Pons (tissue), 1 donor: ENCODE results near the gene STAC.

ENCODE experiments used
- DNase-seq: peaks from one replicate; pipeline ENCODE4 v3.0.0-alpha.2; 2016; ENCODE audit warnings: low spot score

Gene STAC, protein sequence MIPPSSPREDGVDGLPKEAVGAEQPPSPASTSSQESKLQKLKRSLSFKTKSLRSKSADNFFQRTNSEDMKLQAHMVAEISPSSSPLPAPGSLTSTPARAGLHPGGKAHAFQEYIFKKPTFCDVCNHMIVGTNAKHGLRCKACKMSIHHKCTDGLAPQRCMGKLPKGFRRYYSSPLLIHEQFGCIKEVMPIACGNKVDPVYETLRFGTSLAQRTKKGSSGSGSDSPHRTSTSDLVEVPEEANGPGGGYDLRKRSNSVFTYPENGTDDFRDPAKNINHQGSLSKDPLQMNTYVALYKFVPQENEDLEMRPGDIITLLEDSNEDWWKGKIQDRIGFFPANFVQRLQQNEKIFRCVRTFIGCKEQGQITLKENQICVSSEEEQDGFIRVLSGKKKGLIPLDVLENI

DNA sequence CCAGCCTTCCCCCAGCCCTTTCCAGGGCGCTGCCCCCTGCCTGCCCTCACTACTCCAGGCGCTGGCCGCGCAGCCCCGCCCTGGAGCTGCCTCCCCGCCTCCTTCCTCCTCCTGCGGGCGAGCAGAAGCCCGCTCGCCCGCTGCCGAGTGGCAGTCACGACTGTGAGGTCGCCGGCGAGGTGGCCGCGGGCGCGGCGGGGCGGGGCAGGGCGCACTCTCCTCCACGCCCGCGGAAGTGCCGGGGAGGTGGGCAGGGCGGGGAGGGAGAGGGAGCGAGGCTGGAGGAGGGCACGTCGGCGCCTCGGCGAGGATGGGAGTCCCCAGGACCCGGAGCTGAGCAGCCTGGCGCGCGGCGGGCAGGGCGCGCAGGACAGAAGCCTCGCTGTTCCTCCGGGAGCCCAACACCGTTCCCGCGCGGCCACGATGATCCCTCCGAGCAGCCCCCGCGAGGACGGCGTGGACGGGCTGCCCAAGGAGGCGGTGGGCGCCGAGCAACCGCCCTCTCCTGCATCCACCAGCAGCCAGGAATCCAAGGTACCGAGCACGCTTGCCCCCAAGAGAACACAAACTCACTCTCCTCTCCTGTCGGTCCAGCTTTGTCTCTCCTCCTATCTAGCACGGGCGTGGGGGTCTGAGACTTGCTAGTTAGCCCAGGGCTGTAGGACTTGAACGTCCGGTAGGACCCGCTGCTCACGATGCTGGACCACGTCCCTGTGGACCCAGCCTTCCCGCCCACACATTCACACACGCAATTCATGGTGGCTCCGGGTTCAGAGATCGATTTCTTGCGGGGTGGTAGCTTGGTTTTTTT lies at the start of gene STAC:
TSS of gene STAC (plus strand) at position 284 of the 811 bp plus-strand sequence. CDS start at position 424, 140 bp downstream.
- no peak for DNase-seq

DNA sequence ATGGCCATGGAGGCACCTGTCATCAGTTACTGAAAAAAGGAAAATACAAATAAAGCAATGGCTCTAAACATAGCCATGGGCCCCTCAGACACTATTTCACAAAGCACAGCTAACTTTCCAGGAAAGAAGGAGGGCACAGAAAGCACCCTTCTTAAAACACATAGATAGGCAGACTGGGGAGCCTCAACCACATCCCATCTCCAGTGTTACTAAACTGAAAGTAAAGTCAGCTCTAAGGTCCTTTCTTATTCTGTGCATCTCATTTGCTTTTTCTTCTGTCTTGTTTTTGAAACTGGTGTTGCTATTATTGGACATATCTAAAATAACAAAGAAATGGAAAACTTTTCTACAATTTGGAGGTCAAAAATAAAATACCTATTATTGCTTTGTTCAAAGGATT lies 48.2 kb upstream of the STAC start:
- DNase-seq: no peak

GRCh38 chr3:36362216-36362615 lies 18.1 kb upstream of the STAC start:
- no peak for DNase-seq

DNA sequence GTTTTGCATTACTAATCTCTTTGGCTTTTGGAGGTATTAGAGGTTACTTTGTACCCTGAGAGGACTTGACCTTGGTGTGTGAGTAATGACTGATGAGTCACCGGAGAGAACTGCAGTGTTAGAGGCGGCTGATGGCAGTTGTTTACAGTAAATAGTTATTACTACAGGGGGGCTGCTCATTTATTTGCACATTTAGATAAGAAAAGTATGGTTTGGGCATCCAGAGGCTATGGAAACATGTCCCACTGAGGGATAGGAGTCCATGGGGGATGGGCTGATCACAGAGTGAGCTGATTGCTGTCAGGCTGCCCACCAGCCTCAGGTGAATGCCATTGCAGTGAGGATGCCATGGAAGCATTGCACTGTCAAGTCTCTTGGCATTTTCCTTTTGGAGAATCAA lies 17.3 kb upstream of the STAC start:
- DNase-seq: no peak

DNA sequence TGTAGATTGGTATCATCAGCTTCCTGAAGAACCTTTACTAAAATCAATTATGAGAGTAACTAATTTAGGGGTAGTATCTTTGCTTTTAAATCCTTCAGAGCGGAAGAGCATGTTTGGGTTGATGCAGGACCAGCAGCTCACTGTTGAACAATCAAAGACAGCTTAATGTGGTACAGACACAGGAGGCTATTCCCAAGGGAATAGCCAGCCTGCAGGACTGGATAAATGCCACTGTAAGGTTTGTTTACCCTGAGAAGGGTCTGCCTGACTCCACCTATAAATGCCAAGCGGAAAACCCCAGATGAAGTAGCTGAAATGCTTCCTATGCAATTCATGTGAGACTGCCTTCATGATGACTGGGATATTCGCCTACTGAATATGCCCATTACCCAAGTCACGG lies 16.0 kb upstream of the STAC start:
- DNase-seq: no peak

GRCh38 chr3:36365829-36366228 lies 14.5 kb upstream of the STAC start:
- DNase-seq: no peak

DNA sequence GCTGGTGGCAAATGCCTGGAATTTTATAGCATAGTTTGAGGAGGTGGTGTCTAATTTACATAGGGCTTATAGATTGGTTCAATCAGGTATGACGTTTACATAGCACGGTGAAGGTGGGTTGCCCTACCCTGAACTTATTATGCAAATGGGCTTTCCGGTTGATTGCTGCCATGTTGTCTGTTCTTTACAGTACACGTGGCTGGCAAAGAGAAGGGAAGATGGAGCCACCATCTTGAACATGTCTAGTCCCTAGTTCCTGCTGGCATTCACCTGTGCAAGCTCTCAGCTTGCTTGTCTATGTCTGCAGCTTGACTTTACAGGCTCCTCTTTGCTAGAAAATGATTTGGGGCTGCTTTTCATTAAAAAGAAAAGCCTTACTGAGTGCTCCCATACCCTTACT lies 14.0 kb upstream of the STAC start:
- DNase-seq: no peak

GRCh38 chr3:36367912-36368573 lies 12.3 kb upstream of the STAC start:
- DNase-seq: no peak

- DNase-seq: no peak
These were observed 7.8 kb upstream of the STAC start for GRCh38 chr3:36372534-36372935.

DNA sequence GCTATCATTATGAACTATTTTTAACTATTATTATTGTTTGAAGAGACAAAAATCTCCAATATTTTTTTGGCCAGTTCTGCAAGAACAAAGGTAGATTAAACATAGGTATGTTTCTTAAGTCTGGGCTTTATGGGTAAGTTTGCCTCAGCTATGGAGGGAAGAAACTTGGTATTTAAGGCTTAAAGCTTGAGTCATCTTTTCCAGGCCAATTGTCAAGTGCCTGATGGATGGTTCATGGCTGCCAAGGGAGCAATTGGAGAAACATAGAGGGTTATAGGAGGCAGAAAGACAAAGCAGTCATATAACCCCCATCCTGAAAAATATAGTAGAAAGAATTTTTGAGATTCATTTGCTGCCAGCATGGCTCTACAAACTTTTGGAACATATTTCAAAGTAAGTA lies 7.2 kb upstream of the STAC start:
- DNase-seq: no peak

DNA sequence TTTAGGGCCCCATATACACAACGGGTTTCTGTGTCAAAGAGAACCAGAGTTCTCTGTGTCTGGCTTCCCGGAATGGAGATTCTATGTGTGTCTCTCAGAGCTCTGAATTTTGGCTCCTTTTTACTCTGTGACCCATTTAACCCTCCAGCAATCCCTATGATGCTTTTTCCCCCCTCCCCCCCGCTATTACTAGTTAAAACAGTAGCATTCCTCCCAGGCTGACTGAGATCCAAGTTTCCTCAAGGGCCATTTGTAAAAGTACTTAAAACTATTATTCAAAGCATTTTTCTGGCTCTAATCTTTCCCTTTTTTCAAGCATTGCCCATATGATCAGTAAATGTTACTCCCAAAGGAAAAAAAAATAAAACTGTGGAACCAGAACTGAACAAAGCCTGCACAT lies 6.6 kb upstream of the STAC start:
- no peak for DNase-seq

- DNase-seq: no peak
These were observed 458 bp upstream of the STAC start for GRCh38 chr3:36379872-36380220.

GRCh38 chr3:36381311-36381956 lies 1.1 kb downstream of the STAC start:
- no peak for DNase-seq

DNA sequence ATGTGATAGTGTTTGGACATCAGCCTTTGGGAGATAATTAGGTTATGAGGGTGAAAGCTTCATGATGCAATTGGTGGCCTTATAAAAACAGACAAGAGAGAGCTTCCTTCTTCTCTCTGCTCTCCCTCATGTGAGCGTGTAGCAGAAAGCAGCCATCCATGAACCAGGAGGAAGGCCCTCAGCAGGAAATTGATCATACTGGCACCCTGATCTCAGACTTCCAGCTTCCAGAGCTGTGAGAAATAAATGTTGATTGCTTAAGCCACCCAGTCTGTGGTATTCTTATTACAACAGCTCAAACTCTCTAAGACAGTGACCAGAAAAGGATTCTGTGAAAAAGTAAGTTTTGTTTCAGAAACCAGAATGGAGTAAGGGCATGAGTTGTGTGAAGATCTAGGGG lies 13.3 kb downstream of the STAC start:
- no peak for DNase-seq

DNA sequence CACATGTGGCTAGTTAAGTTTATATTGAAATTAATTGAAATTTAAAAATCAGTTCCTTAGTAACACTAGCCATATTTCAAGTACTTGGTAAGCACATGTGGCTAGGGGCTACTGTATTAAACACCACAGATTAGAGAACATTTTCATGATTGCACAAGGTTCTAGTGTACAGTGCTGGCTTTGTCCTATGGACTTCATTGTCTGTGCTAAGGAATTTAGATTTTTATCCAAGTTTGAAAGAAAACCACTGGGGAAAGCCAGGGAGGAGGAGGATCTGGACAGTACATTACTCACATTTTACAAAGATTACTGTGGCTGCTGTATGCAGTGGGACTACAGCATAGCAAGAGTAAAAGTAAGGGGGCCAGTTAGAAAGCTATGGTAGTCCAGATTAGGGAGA lies 13.9 kb downstream of the STAC start:
- no peak for DNase-seq

DNA sequence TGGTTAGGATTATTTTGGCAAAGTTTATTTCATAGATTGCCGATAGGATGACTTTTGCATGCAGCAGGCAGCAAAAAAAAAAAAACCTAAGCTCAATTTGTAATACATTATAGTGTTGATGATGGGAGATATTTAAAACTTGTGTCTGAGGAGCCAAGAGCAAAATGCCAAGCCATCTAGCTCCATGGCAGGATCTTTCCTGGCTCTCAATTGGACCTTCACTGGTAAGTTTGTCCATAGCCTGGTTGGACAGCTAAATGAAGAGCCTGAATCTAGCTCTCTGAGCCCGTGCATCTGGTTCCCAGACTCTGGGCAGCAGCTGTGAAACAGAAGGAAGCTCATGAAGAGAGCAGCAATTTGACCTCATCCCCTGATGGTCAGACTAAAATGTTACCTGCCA lies 17.5 kb downstream of the STAC start:
- DNase-seq: no peak

- no peak for DNase-seq
These were observed 19.6 kb downstream of the STAC start for GRCh38 chr3:36399933-36400332.

GRCh38 chr3:36401056-36401455 lies 20.8 kb downstream of the STAC start:
- no peak for DNase-seq

GRCh38 chr3:36403661-36404060 lies 23.4 kb downstream of the STAC start:
- DNase-seq: no peak

- no peak for DNase-seq
These were observed 24.9 kb downstream of the STAC start for GRCh38 chr3:36405190-36405589.

- DNase-seq: no peak
These were observed 27.8 kb downstream of the STAC start for GRCh38 chr3:36408146-36408545.

DNA sequence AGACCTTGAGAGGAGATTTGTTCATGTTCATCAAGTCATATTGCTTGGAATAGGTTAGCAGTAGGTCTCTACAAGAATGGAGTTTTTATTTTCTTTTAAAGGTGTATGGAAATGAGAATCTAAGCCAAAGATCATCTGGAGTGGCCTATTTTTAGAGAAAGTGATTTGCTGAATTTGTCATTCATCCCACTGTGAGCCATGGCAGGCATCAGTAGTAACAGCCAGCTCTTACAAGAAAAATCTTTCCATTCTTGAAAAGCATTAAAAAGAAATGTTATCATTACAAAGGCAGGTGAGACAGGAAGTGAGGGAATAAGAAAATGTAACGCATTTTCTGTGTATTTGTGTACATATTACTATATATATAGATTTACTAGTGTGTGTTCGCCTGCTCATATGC lies 29.6 kb downstream of the STAC start:
- peak; percentile 13 for DNase-seq
